ENCODE results near the gene BOD1L2. TPM values are rescaled to one million over a fixed set of nuclear protein-coding genes. Genes with fewer than 3 reads are reported as not detected.

Gene BOD1L2
- total RNA-seq, 4 donors from 2014 or later = 0.18 TPM; not detected in 3

DNA sequence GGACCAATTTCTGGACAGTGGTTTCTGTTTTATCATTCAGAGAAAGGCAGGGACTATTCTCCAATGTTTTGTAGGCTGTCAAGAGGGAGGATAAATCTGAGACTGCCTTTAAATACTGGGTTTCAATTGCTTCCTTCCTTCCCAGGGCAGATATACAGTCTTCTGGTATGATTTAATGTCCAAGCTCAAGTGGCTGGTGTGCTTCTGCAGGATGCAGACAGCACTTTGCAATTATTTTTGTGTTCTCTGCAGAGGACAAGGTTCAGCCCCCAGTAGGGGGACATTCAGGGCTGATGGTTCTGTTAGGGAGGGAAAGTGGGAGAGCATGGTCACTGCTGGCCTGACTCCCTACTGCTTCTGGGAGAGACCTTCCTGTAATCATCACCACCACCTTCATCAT lies 4.6 kb upstream of the BOD1L2 start:
- no peaks in the 10 kb centered on the region for H3K27me3 ChIP-seq
- TF ChIP-seq, protein P1, sequence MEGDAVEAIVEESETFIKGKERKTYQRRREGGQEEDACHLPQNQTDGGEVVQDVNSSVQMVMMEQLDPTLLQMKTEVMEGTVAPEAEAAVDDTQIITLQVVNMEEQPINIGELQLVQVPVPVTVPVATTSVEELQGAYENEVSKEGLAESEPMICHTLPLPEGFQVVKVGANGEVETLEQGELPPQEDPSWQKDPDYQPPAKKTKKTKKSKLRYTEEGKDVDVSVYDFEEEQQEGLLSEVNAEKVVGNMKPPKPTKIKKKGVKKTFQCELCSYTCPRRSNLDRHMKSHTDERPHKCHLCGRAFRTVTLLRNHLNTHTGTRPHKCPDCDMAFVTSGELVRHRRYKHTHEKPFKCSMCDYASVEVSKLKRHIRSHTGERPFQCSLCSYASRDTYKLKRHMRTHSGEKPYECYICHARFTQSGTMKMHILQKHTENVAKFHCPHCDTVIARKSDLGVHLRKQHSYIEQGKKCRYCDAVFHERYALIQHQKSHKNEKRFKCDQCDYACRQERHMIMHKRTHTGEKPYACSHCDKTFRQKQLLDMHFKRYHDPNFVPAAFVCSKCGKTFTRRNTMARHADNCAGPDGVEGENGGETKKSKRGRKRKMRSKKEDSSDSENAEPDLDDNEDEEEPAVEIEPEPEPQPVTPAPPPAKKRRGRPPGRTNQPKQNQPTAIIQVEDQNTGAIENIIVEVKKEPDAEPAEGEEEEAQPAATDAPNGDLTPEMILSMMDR (IDR thresholded peaks at IDR 0.05) = no peak
- TF ChIP-seq POLR2A (IDR thresholded peaks at IDR 0.05) = no peak
- H3K4me1 ChIP-seq = no peaks in the 10 kb centered on the region
- DNase-seq = no peak
- no peak overlapping the region for H3K4me3 ChIP-seq
- no peak overlapping the region for H3K27ac ChIP-seq
- no peaks in the 10 kb centered on the region for H3K36me3 ChIP-seq
- no peaks in the 10 kb centered on the region for H3K9me3 ChIP-seq

DNA sequence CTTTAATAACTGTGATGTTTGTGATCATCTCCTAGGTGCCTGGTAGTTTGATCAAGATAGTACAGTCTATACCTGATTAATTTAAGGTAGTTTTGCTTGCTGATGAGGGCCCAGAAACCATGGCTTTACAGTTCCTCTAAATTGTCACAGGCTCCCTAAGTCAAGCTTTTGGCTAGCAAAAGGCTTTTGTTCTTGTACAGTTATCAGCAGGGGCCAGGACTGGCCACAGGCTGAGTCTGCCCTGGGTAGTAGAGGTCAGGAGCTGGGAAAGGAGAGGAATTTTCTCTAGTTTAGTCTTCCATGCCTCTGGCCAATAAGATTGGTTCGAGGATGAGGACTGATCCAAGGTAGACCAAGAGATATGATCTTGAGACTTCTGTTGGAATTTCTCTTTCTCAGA lies 3.6 kb upstream of the BOD1L2 start:
- Histone ChIP-seq H3K9me3 (no peaks in the 10 kb centered on the region), H3K27ac (no peak overlapping the region), H3K27me3 (no peaks in the 10 kb centered on the region), H3K36me3 (no peaks in the 10 kb centered on the region), H3K4me3 (no peak overlapping the region), H3K4me1 (no peaks in the 10 kb centered on the region)
- no peak for DNase-seq
- TF ChIP-seq, protein P1 (IDR thresholded peaks at IDR 0.05) = no peak

DNA sequence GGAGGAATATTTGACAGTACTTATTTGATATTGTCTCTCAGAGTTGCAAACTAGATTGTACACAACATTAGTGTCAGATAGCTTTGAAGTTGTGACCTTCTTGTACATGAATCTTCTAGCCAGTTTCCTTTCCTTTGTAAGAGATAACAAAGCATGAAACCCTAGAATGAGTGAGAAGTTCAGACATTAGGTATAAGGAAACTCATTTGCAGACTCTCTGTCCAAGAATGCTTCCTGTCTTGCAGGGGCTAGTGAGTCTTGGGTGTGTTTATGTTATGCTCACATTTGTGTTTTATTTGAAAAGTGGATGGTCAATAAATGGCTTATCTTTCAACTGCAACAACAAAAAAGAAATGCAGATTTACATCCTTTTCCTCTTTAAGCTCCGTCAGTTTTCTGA lies 1.4 kb downstream of the BOD1L2 start:
- Histone ChIP-seq H3K9me3 (no peaks in the 10 kb centered on the region), H3K4me3 (no peak overlapping the region), H3K27ac (no peak overlapping the region), H3K4me1 (no peaks in the 10 kb centered on the region), H3K27me3 (no peaks in the 10 kb centered on the region), H3K36me3 (no peaks in the 10 kb centered on the region)
- DNase-seq = no peak
- TF ChIP-seq, protein P1 (IDR thresholded peaks at IDR 0.05) = no peak
- no peak for TF ChIP-seq POLR2A (IDR thresholded peaks at IDR 0.05)

GRCh38 chr18:57149051-57149450 lies 2.2 kb downstream of the BOD1L2 start:
- DNase-seq = no peak
- Histone ChIP-seq H3K4me1 (no peaks in the 10 kb centered on the region), H3K9me3 (no peaks in the 10 kb centered on the region), H3K27me3 (no peaks in the 10 kb centered on the region), H3K4me3 (no peak overlapping the region), H3K27ac (no peak overlapping the region), H3K36me3 (no peaks in the 10 kb centered on the region)
- TF ChIP-seq POLR2A (IDR thresholded peaks at IDR 0.05) = no peak
- TF ChIP-seq, protein P1 (IDR thresholded peaks at IDR 0.05) = no peak

DNA sequence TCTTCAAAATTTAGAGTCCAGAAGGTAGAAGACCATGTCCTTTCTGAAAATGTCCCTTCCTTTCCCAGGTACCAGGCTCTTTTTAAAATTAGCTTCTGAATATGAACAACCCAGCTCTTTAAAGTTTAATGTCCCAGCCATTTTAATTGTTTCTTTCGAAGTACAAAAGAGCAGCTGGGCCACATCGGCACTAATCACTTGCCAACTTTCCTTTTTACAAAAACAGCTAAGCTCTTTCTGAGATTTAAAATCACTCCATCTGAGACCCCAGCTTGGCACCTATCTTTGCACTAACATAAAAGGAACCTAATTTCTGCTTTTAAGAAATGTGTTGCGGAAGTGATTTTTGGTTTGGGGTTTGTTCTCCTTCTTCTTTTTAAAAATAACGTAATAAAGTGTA lies 2.6 kb downstream of the BOD1L2 start:
- no peak for TF ChIP-seq POLR2A (IDR thresholded peaks at IDR 0.05)
- TF ChIP-seq, protein P1 (IDR thresholded peaks at IDR 0.05) = no peak
- Histone ChIP-seq H3K27me3 (no peaks in the 10 kb centered on the region), H3K4me1 (no peaks in the 10 kb centered on the region), H3K9me3 (no peaks in the 10 kb centered on the region), H3K27ac (no peak overlapping the region), H3K4me3 (no peak overlapping the region), H3K36me3 (no peaks in the 10 kb centered on the region)
- no peak for DNase-seq

- no peaks in the 10 kb centered on the region for H3K27me3 ChIP-seq
- no peak for DNase-seq
- no peaks in the 10 kb centered on the region for H3K36me3 ChIP-seq
- H3K4me3 ChIP-seq = no peak overlapping the region
- H3K4me1 ChIP-seq = no peaks in the 10 kb centered on the region
- H3K27ac ChIP-seq = no peak overlapping the region
- no peak for TF ChIP-seq POLR2A (IDR thresholded peaks at IDR 0.05)
- TF ChIP-seq, protein P1 (IDR thresholded peaks at IDR 0.05) = no peak
- no peaks in the 10 kb centered on the region for H3K9me3 ChIP-seq
Measured at GRCh38 chr18:57150081-57150480, 3.2 kb downstream of the BOD1L2 start.
